B cell (primary cell): ENCODE measurements around the gene CDKN1A. TPM values are rescaled to one million over a fixed set of nuclear protein-coding genes. Genes with fewer than 3 reads are reported as not detected.

Experiments used
- ATAC-seq: fragments of 200-7000 bp; cut with Tn5 transposase; one replicate; pipeline ENCODE4 v1.10.0; 2021; ENCODE audit warnings: low read depth, mild to moderate bottlenecking, moderate number of reproducible peaks, moderate library complexity
- CTCF ChIA-PET: fragments of 350-600 bp; sonication (Branson Sonifier 250); formaldehyde crosslinking; loops from one replicate; lab custom pipeline; 2021; ENCODE audit warnings: antibody characterized with exemption, inconsistent platforms; lab: Charles Lee
- POLR2A ChIA-PET: fragments of 350-600 bp; sonication (Branson Sonifier 250); formaldehyde crosslinking; loops from one replicate; lab custom pipeline; 2021; ENCODE audit warnings: antibody characterized with exemption; lab: Charles Lee
- DNase-seq: peaks from one replicate; pipeline ENCODE4 v3.0.0; 2013
- H2AFZ ChIP-seq: 2 replicates; pipeline ENCODE4 v1.6.1; 2012; ENCODE audit warnings: mild to moderate bottlenecking, low read depth, low read length; ENCODE audit not compliant: insufficient read depth, poor library complexity, severe bottlenecking
- H3K27ac ChIP-seq, 2 donors: 1 replicate in 1 of 2; 2 replicates in 1 of 2; pipeline ENCODE4 v1.5.1; 2012 to 2013; ENCODE audit warnings: low read length in 2 of 2, mild to moderate bottlenecking in 2 of 2, moderate library complexity in 1 of 2
- H3K27me3 ChIP-seq, 4 experiments: fragments of 200-600 bp in 1 of 4; sonication (generic) in 1 of 4; replicated peaks in 1 of 4; 1 replicate in 2 of 4; 2 replicates in 2 of 4; pipeline versions ENCODE4 v1.6.1 to v1.7.0; 2013 to 2016; ENCODE audit warnings: low read length in 3 of 4, mild to moderate bottlenecking in 2 of 4, mixed read lengths in 1 of 4, moderate library complexity in 1 of 4; ENCODE audit not compliant: insufficient read depth in 4 of 4, control insufficient read depth in 3 of 4; ENCODE audit errors: control extremely low read depth in 1 of 4
- H3K36me3 ChIP-seq, 2 experiments: replicated peaks in 1 of 2; 1 replicate in 1 of 2; 2 replicates in 1 of 2; pipeline versions ENCODE4 v1.6.1 to v1.7.1; 2013; ENCODE audit warnings: low read length in 1 of 2; ENCODE audit not compliant: insufficient read depth in 2 of 2, control insufficient read depth in 1 of 2; ENCODE audit errors: control extremely low read depth in 1 of 2, extremely low read depth in 1 of 2
- H3K4me1 ChIP-seq, 2 donors: fragments of 200-600 bp in 1 of 2; sonication (generic) in 1 of 2; 1 replicate in 1 of 2; 2 replicates in 1 of 2; pipeline versions ENCODE4 v1.5.1 to v1.6.1; 2013 to 2017; ENCODE audit warnings: low read length in 2 of 2; ENCODE audit not compliant: control insufficient read depth in 2 of 2, insufficient read depth in 2 of 2
- H3K4me2 ChIP-seq: replicated peaks from 2 replicates; pipeline ENCODE3; 2012; ENCODE audit warnings: mild to moderate bottlenecking, low read depth, low read length; ENCODE audit not compliant: poor library complexity, severe bottlenecking
- H3K4me3 ChIP-seq, 5 experiments: fragments of 200-600 bp in 1 of 5; sonication (generic) in 1 of 5; 1 replicate in 3 of 5; 2 replicates in 2 of 5; pipeline versions ENCODE4 v1.5.1 to v1.7.0; 2011 to 2016; ENCODE audit warnings: low read length in 4 of 5, mild to moderate bottlenecking in 4 of 5, low read depth in 2 of 5, control low read depth in 1 of 5, moderate library complexity in 1 of 5; ENCODE audit not compliant: insufficient read depth in 1 of 5; ENCODE audit errors: control extremely low read depth in 1 of 5, extremely low read depth in 1 of 5
- H3K79me2 ChIP-seq: fragments of 200-600 bp; sonication (generic); one replicate; pipeline ENCODE4 v1.6.0; 2016; ENCODE audit warnings: low read length; ENCODE audit not compliant: control insufficient read depth, insufficient read depth
- H3K9ac ChIP-seq: fragments of 200-600 bp; sonication (generic); 2 replicates; pipeline ENCODE4 v1.6.1; 2017; ENCODE audit warnings: mild to moderate bottlenecking, low read length, moderate library complexity
- H3K9me3 ChIP-seq, 3 donors: one replicate each; pipeline versions ENCODE4 v1.6.1 to v1.7.1; 2013; ENCODE audit warnings: low read length in 2 of 3; ENCODE audit not compliant: control insufficient read depth in 2 of 3, insufficient read depth in 1 of 3; ENCODE audit errors: control extremely low read depth in 1 of 3
- H4K20me1 ChIP-seq: 2 replicates; pipeline ENCODE4 v1.6.0; 2012; ENCODE audit warnings: mild to moderate bottlenecking, low read length; ENCODE audit not compliant: insufficient read depth, control insufficient read depth, poor library complexity, severe bottlenecking
- H3K27ac Mint-ChIP-seq: one replicate; pipeline ENCODE4 v1.8.0; 2021; ENCODE audit warnings: mixed read lengths
- H3K27me3 Mint-ChIP-seq: one replicate; pipeline ENCODE4 v1.8.0; 2021; ENCODE audit warnings: mixed read lengths
- H3K4me1 Mint-ChIP-seq: one replicate; pipeline ENCODE4 v1.8.0; 2021; ENCODE audit warnings: mixed read lengths
- H3K4me3 Mint-ChIP-seq: one replicate; pipeline ENCODE4 v1.8.0; 2021; ENCODE audit warnings: mixed read lengths
- H3K9me3 Mint-ChIP-seq: one replicate; pipeline ENCODE4 v1.8.0; 2022; ENCODE audit warnings: mixed read lengths; ENCODE audit not compliant: insufficient read depth
- EZH2 ChIP-seq: IDR thresholded peaks from 2 replicates; pipeline ENCODE4 v1.6.1; 2012; ENCODE audit warnings: borderline replicate concordance, low read depth, mild to moderate bottlenecking, moderate library complexity, low read length; ENCODE audit not compliant: insufficient read depth, poor library complexity, severe bottlenecking
- WGBS: methylation state at CpG from one replicate; pipeline ENCODE4 v1.1.5; 2013; ENCODE audit warnings: missing lambda C conversion rate; ENCODE audit not compliant: insufficient coverage; 5-methylcytosine and 5-hydroxymethylcytosine counted together
- intact Hi-C: fragments of 100-400 bp; cut with micrococcal nuclease; formaldehyde crosslinking; loops from one replicate; pipeline ENCODE4 v1.10.0; 2022
- polyA plus RNA-seq: library from polyadenylated mRNA; depleted of rRNA; stranded (reverse); fragments of >200 nt; gene quantifications from 2 replicates; pipeline ENCODE4 v1.2.3, GENCODE V29; 2012
- total RNA-seq, 2 donors: library from RNA; stranded (reverse); fragments of 120-200 nt in 1 of 2; gene quantifications; 1 replicate in 1 of 2; 2 replicates in 1 of 2; pipeline versions ENCODE4 v1.2.3 to v1.2.4, GENCODE V29; 2013 to 2022
- TF ChIP-seq, protein P1 (sequence below): fragments of 200-600 bp; IDR thresholded peaks from one replicate; pipeline ENCODE4 v1.8.0; 2022; ENCODE audit warnings: antibody characterized with exemption, mild to moderate bottlenecking

Gene CDKN1A
- total and polyA plus RNA-seq, 2 donors (not counting 1 experiment from before 2014, with no cell fraction given) = 45.5 to 352 TPM

DNA sequence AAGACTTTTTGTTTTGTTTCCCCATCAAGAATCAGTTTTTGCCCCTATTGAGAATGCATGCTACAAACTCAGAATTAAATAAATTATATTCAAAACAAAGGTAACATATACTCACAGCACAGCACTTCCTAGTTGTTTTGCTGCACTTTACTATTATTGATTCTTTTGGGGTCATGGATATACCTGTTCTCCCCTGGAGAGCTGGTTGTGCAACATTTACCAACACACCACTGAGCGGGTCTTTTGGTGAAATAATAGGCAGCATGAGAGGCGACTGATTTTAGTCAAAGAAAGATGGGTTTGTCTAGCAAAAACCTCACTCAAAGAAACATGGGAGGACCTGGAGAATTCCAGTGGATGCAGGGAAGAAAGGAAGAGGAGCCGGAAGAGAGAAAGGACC is 39.9 kb upstream of the CDKN1A start:
- POLR2A ChIA-PET = no interaction called here
- no peak overlapping the region for H3K4me3 Mint-ChIP-seq
- intact Hi-C loops = no loop called here

DNA sequence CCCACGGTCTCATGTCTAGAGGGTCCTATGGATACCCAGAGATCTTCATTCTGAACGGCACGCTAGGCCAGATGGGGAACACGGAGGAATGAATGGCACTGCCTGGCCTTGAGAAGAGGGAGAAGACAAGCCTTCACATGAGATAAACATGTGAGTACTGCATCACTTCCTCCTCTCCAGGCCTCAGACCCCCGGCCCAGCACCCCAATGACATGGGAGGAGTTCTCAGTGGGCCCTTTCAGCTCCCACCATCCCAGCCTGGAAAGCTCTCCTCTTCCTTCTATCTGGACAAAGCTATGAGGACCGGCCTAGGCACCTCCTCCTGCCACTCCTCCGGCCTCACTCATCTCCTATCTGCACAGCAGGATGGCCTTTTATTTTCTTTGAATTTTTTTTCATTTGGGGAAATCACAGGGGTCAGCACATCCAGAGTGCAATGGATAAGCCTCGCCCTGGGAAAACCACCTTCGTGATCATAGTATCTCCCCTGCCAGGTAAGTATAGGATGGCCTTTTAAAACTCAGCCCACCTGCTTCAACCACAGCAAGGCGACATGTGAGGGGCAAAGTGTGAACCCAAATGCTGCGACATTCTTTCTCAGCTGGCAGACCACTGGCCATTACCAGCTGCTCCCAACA is 39.2 kb upstream of the CDKN1A start:
- no peak overlapping the region for H3K9ac ChIP-seq
- H3K27me3 ChIP-seq = no peaks in the 10 kb centered on the region
- ATAC-seq = no peak
- H4K20me1 ChIP-seq = no peaks in the 10 kb centered on the region
- no peaks in the 10 kb centered on the region for H3K27me3 Mint-ChIP-seq
- H3K4me3 ChIP-seq = no peak overlapping the region
- WGBS = 85% methylated on average over 5 of the region's 11 CpGs
- H3K79me2 ChIP-seq = no peaks in the 10 kb centered on the region
- no peaks in the 10 kb centered on the region for H3K9me3 ChIP-seq
- H2AFZ ChIP-seq = no peak overlapping the region
- H3K27ac Mint-ChIP-seq = peak overlapping the region; percentile 10
- no peaks in the 10 kb centered on the region for H3K36me3 ChIP-seq
- no peak overlapping the region for H3K4me3 Mint-ChIP-seq
- no peaks in the 10 kb centered on the region for H3K9me3 Mint-ChIP-seq
- DNase-seq = peak; percentile 35
- intact Hi-C loops = no loop called here
- H3K4me2 ChIP-seq = no peak overlapping the region
- no peaks in the 10 kb centered on the region for H3K4me1 Mint-ChIP-seq
- no peak for TF ChIP-seq EZH2
- TF ChIP-seq, protein P1, sequence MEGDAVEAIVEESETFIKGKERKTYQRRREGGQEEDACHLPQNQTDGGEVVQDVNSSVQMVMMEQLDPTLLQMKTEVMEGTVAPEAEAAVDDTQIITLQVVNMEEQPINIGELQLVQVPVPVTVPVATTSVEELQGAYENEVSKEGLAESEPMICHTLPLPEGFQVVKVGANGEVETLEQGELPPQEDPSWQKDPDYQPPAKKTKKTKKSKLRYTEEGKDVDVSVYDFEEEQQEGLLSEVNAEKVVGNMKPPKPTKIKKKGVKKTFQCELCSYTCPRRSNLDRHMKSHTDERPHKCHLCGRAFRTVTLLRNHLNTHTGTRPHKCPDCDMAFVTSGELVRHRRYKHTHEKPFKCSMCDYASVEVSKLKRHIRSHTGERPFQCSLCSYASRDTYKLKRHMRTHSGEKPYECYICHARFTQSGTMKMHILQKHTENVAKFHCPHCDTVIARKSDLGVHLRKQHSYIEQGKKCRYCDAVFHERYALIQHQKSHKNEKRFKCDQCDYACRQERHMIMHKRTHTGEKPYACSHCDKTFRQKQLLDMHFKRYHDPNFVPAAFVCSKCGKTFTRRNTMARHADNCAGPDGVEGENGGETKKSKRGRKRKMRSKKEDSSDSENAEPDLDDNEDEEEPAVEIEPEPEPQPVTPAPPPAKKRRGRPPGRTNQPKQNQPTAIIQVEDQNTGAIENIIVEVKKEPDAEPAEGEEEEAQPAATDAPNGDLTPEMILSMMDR = no peak
- CTCF ChIA-PET = interaction anchor here (0.7 kb wide), 1 partner anchor 14 kb away, joined by 3 read pairs; no protein-coding TSS in a partner anchor
- POLR2A ChIA-PET = no interaction called here
- H3K27ac ChIP-seq = no peak overlapping the region
- H3K4me1 ChIP-seq = no peaks in the 10 kb centered on the region

More for the DNA sequence above, 39.9 kb upstream of the CDKN1A start:
- DNase-seq = no peak
- H2AFZ ChIP-seq = no peak overlapping the region
- H3K4me1 ChIP-seq = no peaks in the 10 kb centered on the region
- no peak for ATAC-seq
- no peaks in the 10 kb centered on the region for H3K79me2 ChIP-seq
- CTCF ChIA-PET = no interaction called here
- no peaks in the 10 kb centered on the region for H3K27me3 ChIP-seq
- no peak overlapping the region for H3K27ac Mint-ChIP-seq
- no peak overlapping the region for H3K9ac ChIP-seq
- 100% methylated on average over 1 of the region's 3 CpGs for WGBS
- no peak overlapping the region for H3K4me2 ChIP-seq
- no peak for TF ChIP-seq EZH2
- TF ChIP-seq, protein P1 = no peak
- H3K36me3 ChIP-seq = no peaks in the 10 kb centered on the region
- no peaks in the 10 kb centered on the region for H3K4me1 Mint-ChIP-seq
- H3K27me3 Mint-ChIP-seq = no peaks in the 10 kb centered on the region
- no peak overlapping the region for H3K4me3 ChIP-seq
- H3K9me3 ChIP-seq = no peaks in the 10 kb centered on the region
- no peaks in the 10 kb centered on the region for H3K9me3 Mint-ChIP-seq
- H3K27ac ChIP-seq = no peak overlapping the region
- no peaks in the 10 kb centered on the region for H4K20me1 ChIP-seq
